Adrenal gland (tissue), 12 donors: ENCODE data around the gene SEMA5A. TPM values are rescaled to one million over a fixed set of nuclear protein-coding genes. Genes with fewer than 3 reads are reported as not detected.

Experiments
- DNase-seq, 7 donors: peaks; one replicate each; pipeline ENCODE4 v3.0.0-alpha.2; 2019 to 2020
- H3K27ac ChIP-seq, 5 donors: fragments of 200-600 bp; sonication (generic) in 4 of 5; 1 replicate in 3 of 5; 2 replicates in 2 of 5; pipeline versions ENCODE4 v1.5.1 to v1.8.0; 2016 to 2020; ENCODE audit warnings: mild to moderate bottlenecking in 1 of 5
- H3K27me3 ChIP-seq: fragments of 200-600 bp; 2 replicates; pipeline ENCODE4 v1.8.0; 2021
- H3K36me3 ChIP-seq, 2 donors: fragments of 200-600 bp; replicated peaks in 1 of 2; 1 replicate in 1 of 2; 2 replicates in 1 of 2; pipeline versions ENCODE4 v1.5.1 to v1.8.0; 2018 to 2022
- H3K4me1 ChIP-seq, 2 donors: fragments of 200-600 bp; replicated peaks in 1 of 2; 1 replicate in 1 of 2; 2 replicates in 1 of 2; pipeline versions ENCODE4 v1.5.1 to v1.8.0; 2018 to 2021
- H3K4me3 ChIP-seq, 4 donors: fragments of 200-600 bp; sonication (generic) in 3 of 4; one replicate each; pipeline ENCODE4 v1.5.1; 2016 to 2018
- H3K9me3 ChIP-seq, 3 donors: fragments of 200-600 bp; sonication (generic) in 1 of 3; replicated peaks in 1 of 3; 1 replicate in 2 of 3; 2 replicates in 1 of 3; pipeline versions ENCODE4 v1.5.1 to v1.8.0; 2016 to 2021
- CTCF ChIP-seq, 6 experiments: fragments of 450-650 bp in 4 of 6; fragments of 200-600 bp in 2 of 6; sonication (generic) in 1 of 6; IDR thresholded peaks; 1 replicate in 5 of 6; 2 replicates in 1 of 6; pipeline versions ENCODE4 v1.5.1 to v1.8.0; 2016 to 2021; ENCODE audit warnings: antibody characterized with exemption in 6 of 6, mild to moderate bottlenecking in 2 of 6, moderate library complexity in 1 of 6
- POLR2A ChIP-seq, 2 donors: fragments of 450-650 bp; IDR thresholded peaks; one replicate each; pipeline ENCODE4 v1.6.1; 2017; ENCODE audit warnings: antibody characterized with exemption in 2 of 2, mild to moderate bottlenecking in 2 of 2, moderate library complexity in 1 of 2
- WGBS, 4 donors: extraction: QIAGEN DNeasy Blood & Tissue Kit in 2 of 4; methylation state at CpG; one replicate each; pipeline versions ENCODE4 v1.1.5 to v1.1.7; 2013 to 2017; 5-methylcytosine and 5-hydroxymethylcytosine counted together
- intact Hi-C, 2 donors: fragments of 100-400 bp; cut with DNase I; formaldehyde crosslinking; loops; one replicate each; pipeline versions ENCODE4 v1.14.1 to v1.15.0; 2022 to 2023
- polyA plus RNA-seq, 3 donors: library from polyadenylated mRNA; stranded (reverse); fragments of 200-250 nt in 2 of 3; fragments of 350-450 nt in 1 of 3; fragmentation: Illumina TruSeq in 1 of 3; extraction: RNeasy Lipid Tissue Mini Kit (QIAGEN cat#74804) in 1 of 3; gene quantifications; one replicate each; pipeline ENCODE4 v1.2.3, GENCODE V29; 2013 to 2014
- total RNA-seq, 9 donors: library from RNA; depleted of rRNA in 4 of 9; stranded (reverse); fragments of >200 nt in 4 of 9; fragments of 120-200 nt in 1 of 9; fragmentation: NEBNext Ultra II Directional in 1 of 9; extraction: Animal tissue kit (Norgen Biotek cat#: 25700) in 1 of 9; gene quantifications; one replicate each; pipeline versions ENCODE4 v1.1.0 to v1.2.4, GENCODE V29; 2013 to 2023
- donor health status: healthy with polysubstance abuse.
- donor health status: Bipolar disorder and iron deficiency.
- donor health status: DM: yes; HTN: yes; CAD: no.
- donor health status: DM: no; HTN: no; CAD: no.
- donor health status: DM: no; HTN: no; CAD: no.
- donor health status: DM: yes; HTN: yes; CAD: no.

The SEMA5A gene
- total and polyA plus RNA-seq, 12 donors = 0.40 to 6.0 (median 2.6) TPM

- Histone ChIP-seq H3K4me3 (no peak overlapping the region), H3K4me1 (no peaks in the 10 kb centered on the region), H3K27ac (no peak overlapping the region), H3K36me3 (no peaks in the 10 kb centered on the region), H3K9me3 (no peaks in the 10 kb centered on the region), H3K27me3 (no peaks in the 10 kb centered on the region)
- no peak for DNase-seq
- WGBS, 4 donors = 75 to 89% (median 77%) methylated on average over 2 to 3 of the region's 3 CpGs
- intact Hi-C loops = no loop called here
- no peak for TF ChIP-seq POLR2A (IDR thresholded peaks at IDR 0.05)
- no peak for TF ChIP-seq CTCF (IDR thresholded peaks at IDR 0.05)
Observed at GRCh38 chr5:9278921-9279603, 266.8 kb downstream of the SEMA5A start.

DNA sequence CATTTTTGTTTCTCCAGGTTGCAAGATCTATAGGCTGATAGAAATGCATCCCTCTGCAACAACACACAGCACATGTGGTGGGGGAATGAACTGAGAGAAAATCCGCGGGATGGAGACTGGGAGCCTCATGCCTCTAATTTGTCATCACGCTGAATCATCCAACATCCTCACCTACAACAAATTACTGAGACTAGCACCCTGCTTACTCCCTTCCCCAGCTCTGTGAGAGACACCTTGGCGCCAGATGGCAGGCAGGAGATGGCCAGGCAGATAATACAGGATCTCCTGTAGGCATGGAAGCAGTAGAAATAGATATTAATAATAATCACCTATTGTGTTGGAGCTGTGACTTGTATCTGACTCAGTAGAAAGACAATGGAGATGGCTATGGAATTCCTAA lies 276.9 kb downstream of the SEMA5A start:
- TF ChIP-seq CTCF (IDR thresholded peaks at IDR 0.05) (no peak), POLR2A (IDR thresholded peaks at IDR 0.05) (no peak)
- Histone ChIP-seq H3K36me3 (no peaks in the 10 kb centered on the region), H3K9me3 (no peaks in the 10 kb centered on the region), H3K4me1 (no peaks in the 10 kb centered on the region), H3K4me3 (no peak overlapping the region), H3K27me3 (no peaks in the 10 kb centered on the region), H3K27ac (no peak overlapping the region)
- intact Hi-C loops = no loop called here
- DNase-seq = no peak
- 70 to 79% (median 71%) methylated on average over 4 of the region's 4 CpGs for WGBS, 4 donors

DNA sequence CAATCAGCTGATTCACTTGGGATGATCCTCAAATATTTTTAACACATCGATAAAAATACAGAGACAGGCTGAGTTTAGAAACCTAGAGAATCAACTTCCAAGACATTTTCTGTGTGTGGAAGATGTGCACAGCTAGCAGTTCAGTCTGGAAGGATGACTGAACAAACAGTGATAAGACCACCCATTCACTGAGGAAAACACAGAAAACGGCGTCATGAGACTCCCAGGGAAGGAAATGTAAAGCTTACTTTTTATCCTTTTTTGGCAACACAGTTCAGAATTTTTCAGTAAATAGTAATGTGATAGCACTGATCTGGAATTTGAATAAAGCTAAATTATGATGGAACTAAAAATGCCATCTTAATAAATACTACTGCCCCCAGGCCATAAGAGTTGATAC lies 277.6 kb downstream of the SEMA5A start:
- Histone ChIP-seq H3K4me3 (no peak overlapping the region), H3K27me3 (no peaks in the 10 kb centered on the region), H3K9me3 (no peaks in the 10 kb centered on the region), H3K4me1 (no peaks in the 10 kb centered on the region), H3K27ac (no peak overlapping the region), H3K36me3 (no peaks in the 10 kb centered on the region)
- no peak for DNase-seq
- intact Hi-C loops = no loop called here
- 40 to 57% (median 46%) methylated on average over 3 of the region's 3 CpGs for WGBS, 4 donors
- TF ChIP-seq CTCF (IDR thresholded peaks at IDR 0.05) = no peak
- TF ChIP-seq POLR2A (IDR thresholded peaks at IDR 0.05) = no peak

DNA sequence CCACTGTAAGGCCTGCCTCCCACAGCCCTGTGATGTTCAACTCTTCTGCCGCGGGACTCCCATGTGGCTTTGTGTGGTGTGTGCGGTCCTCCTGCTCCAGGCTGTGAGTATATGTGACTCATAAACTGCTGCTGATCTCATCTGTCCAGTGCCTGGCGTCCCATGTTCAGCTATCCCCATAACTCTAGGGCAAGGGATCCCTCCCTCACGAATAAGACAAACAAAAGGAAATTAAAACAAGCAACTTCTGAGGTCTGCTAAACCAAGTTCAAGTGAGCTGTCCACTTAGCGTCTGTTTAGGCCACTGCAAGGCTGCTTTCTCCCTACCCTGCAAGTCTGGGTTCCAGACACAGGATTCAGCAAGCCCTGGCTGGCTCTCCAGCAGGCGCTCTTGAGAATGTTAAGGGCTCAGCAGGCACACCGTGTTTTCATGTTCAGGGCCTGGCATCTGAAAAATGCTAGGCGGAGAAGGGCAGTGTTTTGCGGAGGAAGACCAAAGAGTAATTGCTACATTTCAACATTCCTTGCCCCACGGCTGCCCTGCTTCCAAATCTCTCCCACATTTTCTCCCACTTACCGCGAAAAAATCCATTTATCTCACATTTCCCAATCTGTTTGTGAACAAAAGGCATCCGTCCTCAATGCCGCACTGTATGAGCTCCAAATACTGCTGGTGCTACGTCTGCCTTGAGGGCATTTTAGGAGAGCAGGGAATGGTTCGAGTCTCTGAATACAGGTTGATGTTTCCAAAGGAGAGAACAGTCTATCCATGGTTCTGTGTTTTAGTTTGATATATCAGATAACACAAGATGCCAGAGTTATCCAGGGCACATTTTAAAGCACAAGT lies 280.2 kb downstream of the SEMA5A start:
- TF ChIP-seq POLR2A (IDR thresholded peaks at IDR 0.05) (no peak), CTCF (IDR thresholded peaks at IDR 0.05) (no peak)
- 60 to 75% (median 71%) methylated on average over 15 to 17 of the region's 17 CpGs for WGBS, 4 donors
- Histone ChIP-seq H3K4me3 (no peak overlapping the region), H3K27me3 (no peaks in the 10 kb centered on the region), H3K27ac (no peak overlapping the region), H3K4me1 (no peaks in the 10 kb centered on the region), H3K9me3 (no peaks in the 10 kb centered on the region), H3K36me3 (no peaks in the 10 kb centered on the region)
- intact Hi-C loops = no loop called here
- no peak for DNase-seq
